ENCODE results near the gene MRPL55.

- TF ChIP-seq CTCF (IDR thresholded peaks at IDR 0.05 in 2 of 3, conservative IDR thresholded peaks at IDR 0.05 in 1 of 3; ENCODE audit: borderline replicate concordance in 1 of 3, insufficient read depth in 1 of 3, low read depth in 2 of 3, low read length in 2 of 3) (0 out of 6 replicates have a peak, but pooled peaks of 1 of the 3 experiments have one; percentile 18), EGR1 (IDR thresholded peaks at IDR 0.05; ENCODE audit: low read depth) (no peak), ZNF274 (IDR thresholded peaks at IDR 0.05; ENCODE audit: low read depth, low read length) (no peak), POLR2AphosphoS5 (IDR thresholded peaks at IDR 0.05; ENCODE audit: low read depth, low read length) (no peak)
Measured at GRCh38 chr1:228122921-228123441, 13.9 kb upstream of the MRPL55 start.

Data from HCT116 (cell line).